ENCODE measurements around the gene XYLT1.

The XYLT1 gene

GRCh38 chr16:17244872-17245551 is 225.7 kb downstream of the XYLT1 start:
- Histone ChIP-seq H3K79me2 (ENCODE audit: control insufficient read depth, insufficient read depth, low read length, unreplicated experiment) (no peaks in the 10 kb centered on the region), H3K4me3 (ENCODE audit: low read depth, low read length) (no peak overlapping the region), H2AFZ (ENCODE audit: low read length, unreplicated experiment) (no peak overlapping the region), H3K27me3 (ENCODE audit: insufficient read depth, low read length) (no peaks in the 10 kb centered on the region), H3K27ac (ENCODE audit: low read depth, low read length) (no peak overlapping the region), H3K4me1 (ENCODE audit: control insufficient read depth, insufficient read depth, low read length, unreplicated experiment) (no peaks in the 10 kb centered on the region), H3K36me3 (ENCODE audit: insufficient read depth, low read length) (no peaks in the 10 kb centered on the region)

DNA sequence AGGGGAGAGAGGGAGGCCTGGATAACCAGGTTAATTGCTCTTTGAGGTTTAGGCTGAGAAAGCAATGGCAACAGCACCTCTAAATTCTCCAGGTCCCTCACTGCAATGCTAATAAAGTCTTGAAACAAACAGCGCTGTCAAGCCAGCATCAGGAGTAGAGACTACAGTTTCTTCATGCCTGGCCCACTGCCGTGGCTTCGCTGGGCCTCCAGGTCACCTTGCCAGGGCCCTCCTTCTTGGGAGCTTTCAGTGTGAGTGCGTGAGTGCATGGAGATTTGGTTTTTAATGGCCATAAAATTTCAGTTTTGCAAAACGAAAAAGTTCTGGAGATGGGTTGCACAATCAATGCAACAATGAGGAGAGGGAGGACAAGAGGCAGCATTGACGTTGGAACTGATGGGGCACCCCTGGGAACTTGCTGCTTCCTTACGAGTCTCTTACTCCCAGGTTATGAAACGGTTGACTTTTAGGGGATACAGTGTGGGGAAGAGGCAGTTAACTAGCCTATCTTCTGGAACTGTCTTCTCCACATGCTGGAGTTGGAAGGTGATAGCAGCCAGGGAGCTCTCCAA is 229.4 kb downstream of the XYLT1 start:
- no peaks in the 10 kb centered on the region for H3K27me3 ChIP-seq (ENCODE audit: insufficient read depth, low read length)
- no peaks in the 10 kb centered on the region for H3K79me2 ChIP-seq (ENCODE audit: control insufficient read depth, insufficient read depth, low read length, unreplicated experiment)
- H3K4me3 ChIP-seq (ENCODE audit: low read depth, low read length), result no peak overlapping the region
- H3K4me1 ChIP-seq (ENCODE audit: control insufficient read depth, insufficient read depth, low read length, unreplicated experiment), result peaks cover 7% of the 10 kb centered on the region
- no peak overlapping the region for H2AFZ ChIP-seq (ENCODE audit: low read length, unreplicated experiment)
- H3K27ac ChIP-seq (ENCODE audit: low read depth, low read length), result no peak overlapping the region
- H3K36me3 ChIP-seq (ENCODE audit: insufficient read depth, low read length), result no peaks in the 10 kb centered on the region

GRCh38 chr16:17238285-17239028 is 232.3 kb downstream of the XYLT1 start:
- no peak overlapping the region for H2AFZ ChIP-seq (ENCODE audit: low read length, unreplicated experiment)
- no peak overlapping the region for H3K27ac ChIP-seq (ENCODE audit: low read depth, low read length)
- no peaks in the 10 kb centered on the region for H3K79me2 ChIP-seq (ENCODE audit: control insufficient read depth, insufficient read depth, low read length, unreplicated experiment)
- H3K27me3 ChIP-seq (ENCODE audit: insufficient read depth, low read length), result no peaks in the 10 kb centered on the region
- no peak overlapping the region for H3K4me3 ChIP-seq (ENCODE audit: low read depth, low read length)
- H3K4me1 ChIP-seq (ENCODE audit: control insufficient read depth, insufficient read depth, low read length, unreplicated experiment), result peaks cover 7% of the 10 kb centered on the region
- no peaks in the 10 kb centered on the region for H3K36me3 ChIP-seq (ENCODE audit: insufficient read depth, low read length)

DNA sequence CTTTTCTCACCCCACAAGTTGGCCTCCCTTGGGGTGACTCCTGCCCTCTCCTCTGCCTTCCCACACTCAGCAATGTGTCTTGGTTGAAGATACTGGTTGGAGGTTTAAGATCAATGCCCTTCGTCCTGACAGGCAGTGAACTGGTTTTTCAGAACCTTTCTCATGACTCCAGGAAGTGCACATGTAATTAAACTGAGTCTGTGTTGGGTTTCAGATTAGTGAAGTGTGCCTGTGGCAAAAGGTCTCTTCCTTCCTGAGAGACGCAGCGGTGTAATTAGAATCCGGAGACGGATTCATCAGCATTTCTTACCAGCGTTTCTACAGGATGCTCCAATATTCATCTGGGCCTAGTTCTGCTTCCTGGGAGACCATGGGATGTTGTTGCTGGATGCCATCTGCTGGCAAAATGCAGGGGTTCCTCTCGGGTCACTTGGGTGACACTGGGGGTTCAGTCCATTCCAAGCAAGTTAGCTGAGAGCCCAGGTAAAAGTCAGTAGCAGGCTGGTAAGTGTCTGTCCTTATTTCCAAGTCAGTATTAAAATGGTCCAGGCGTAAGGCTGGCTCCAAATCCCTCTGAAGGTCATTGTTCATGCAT is 233.3 kb downstream of the XYLT1 start:
- H3K27ac ChIP-seq (ENCODE audit: low read depth, low read length), result no peak overlapping the region
- H3K36me3 ChIP-seq (ENCODE audit: insufficient read depth, low read length), result no peaks in the 10 kb centered on the region
- no peak overlapping the region for H2AFZ ChIP-seq (ENCODE audit: low read length, unreplicated experiment)
- no peaks in the 10 kb centered on the region for H3K79me2 ChIP-seq (ENCODE audit: control insufficient read depth, insufficient read depth, low read length, unreplicated experiment)
- H3K4me1 ChIP-seq (ENCODE audit: control insufficient read depth, insufficient read depth, low read length, unreplicated experiment), result peaks cover 7% of the 10 kb centered on the region
- H3K4me3 ChIP-seq (ENCODE audit: low read depth, low read length), result no peak overlapping the region
- no peaks in the 10 kb centered on the region for H3K27me3 ChIP-seq (ENCODE audit: insufficient read depth, low read length)

DNA sequence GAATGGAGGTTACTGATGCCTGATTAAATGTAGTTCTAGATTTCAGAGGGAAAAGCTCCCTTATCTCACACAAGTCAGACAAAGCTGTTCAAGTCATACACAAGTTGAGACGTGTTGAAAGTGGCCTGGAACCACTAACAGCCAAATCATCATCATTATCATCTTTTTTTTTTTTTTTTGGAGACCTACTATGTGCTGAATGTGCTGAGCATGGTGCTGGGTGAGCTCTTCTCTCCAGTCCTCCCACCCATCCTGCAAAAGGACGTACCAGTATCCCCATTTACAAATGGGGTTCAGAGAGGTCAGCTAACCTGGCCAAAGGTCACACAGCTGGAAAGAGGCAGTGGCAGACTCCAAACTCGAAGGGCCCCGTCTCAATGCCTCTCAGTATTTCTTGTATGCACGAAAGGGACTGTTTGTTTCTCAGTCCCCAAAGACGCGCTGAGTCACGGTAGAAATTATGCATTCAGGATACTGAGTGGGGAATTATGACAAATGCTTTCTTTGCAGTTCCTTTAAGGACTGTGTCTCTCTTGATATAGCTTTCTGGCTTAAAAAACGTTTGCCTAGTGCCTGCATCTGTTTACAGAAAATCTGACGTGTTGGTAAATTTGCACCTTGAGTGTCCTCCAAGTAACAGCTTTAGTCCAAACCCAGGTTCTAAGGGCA is 235.5 kb downstream of the XYLT1 start:
- Histone ChIP-seq H2AFZ (ENCODE audit: low read length, unreplicated experiment) (no peak overlapping the region), H3K4me1 (ENCODE audit: control insufficient read depth, insufficient read depth, low read length, unreplicated experiment) (peaks cover 7% of the 10 kb centered on the region), H3K27me3 (ENCODE audit: insufficient read depth, low read length) (no peaks in the 10 kb centered on the region), H3K36me3 (ENCODE audit: insufficient read depth, low read length) (no peaks in the 10 kb centered on the region), H3K27ac (ENCODE audit: low read depth, low read length) (no peak overlapping the region), H3K4me3 (ENCODE audit: low read depth, low read length) (no peak overlapping the region), H3K79me2 (ENCODE audit: control insufficient read depth, insufficient read depth, low read length, unreplicated experiment) (no peaks in the 10 kb centered on the region)

DNA sequence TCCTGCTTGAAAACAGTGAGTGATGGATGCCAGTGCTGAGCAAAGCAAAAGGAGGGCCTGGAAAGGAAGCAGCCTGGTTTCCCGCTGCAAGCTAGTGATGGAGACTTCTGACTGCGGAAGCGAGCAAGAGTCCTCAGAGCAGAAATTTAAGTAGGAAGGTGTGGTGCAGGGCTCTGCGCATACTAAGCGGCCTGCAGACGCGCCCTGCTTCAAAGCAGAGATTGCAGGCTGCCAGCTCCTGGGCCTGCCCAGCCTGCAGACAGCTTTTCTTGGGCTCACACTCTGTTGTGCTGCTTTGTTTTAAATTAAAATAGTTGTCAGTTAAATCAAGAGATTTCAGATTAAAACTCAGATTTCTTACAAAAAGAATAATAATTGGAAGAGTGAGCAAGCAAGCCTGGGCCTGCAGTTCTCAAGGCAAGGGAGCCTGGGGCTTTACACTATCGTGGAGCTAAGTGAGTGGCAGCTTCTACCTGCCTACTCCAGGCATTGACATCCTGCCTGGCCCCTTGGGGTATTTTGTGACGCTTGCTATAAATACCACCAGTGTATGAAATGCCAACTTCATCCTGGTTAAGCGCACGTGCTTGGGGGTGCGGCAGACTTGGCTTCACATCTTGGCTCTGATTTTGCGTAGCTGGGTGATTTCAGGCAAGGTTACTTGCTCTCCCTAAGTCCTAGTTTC is 237.3 kb downstream of the XYLT1 start:
- Histone ChIP-seq H2AFZ (ENCODE audit: low read length, unreplicated experiment) (no peak overlapping the region), H3K4me1 (ENCODE audit: control insufficient read depth, insufficient read depth, low read length, unreplicated experiment) (peaks cover 3% of the 10 kb centered on the region), H3K27ac (ENCODE audit: low read depth, low read length) (no peak overlapping the region), H3K27me3 (ENCODE audit: insufficient read depth, low read length) (no peaks in the 10 kb centered on the region), H3K36me3 (ENCODE audit: insufficient read depth, low read length) (no peaks in the 10 kb centered on the region), H3K79me2 (ENCODE audit: control insufficient read depth, insufficient read depth, low read length, unreplicated experiment) (no peaks in the 10 kb centered on the region), H3K4me3 (ENCODE audit: low read depth, low read length) (no peak overlapping the region)

- H3K36me3 ChIP-seq (ENCODE audit: insufficient read depth, low read length), result no peaks in the 10 kb centered on the region
- no peaks in the 10 kb centered on the region for H3K4me1 ChIP-seq (ENCODE audit: control insufficient read depth, insufficient read depth, low read length, unreplicated experiment)
- H3K79me2 ChIP-seq (ENCODE audit: control insufficient read depth, insufficient read depth, low read length, unreplicated experiment), result no peaks in the 10 kb centered on the region
- H2AFZ ChIP-seq (ENCODE audit: low read length, unreplicated experiment), result no peak overlapping the region
- no peak overlapping the region for H3K27ac ChIP-seq (ENCODE audit: low read depth, low read length)
- H3K4me3 ChIP-seq (ENCODE audit: low read depth, low read length), result no peak overlapping the region
- no peaks in the 10 kb centered on the region for H3K27me3 ChIP-seq (ENCODE audit: insufficient read depth, low read length)
Observed at GRCh38 chr16:17232487-17232886, 238.3 kb downstream of the XYLT1 start.

DNA sequence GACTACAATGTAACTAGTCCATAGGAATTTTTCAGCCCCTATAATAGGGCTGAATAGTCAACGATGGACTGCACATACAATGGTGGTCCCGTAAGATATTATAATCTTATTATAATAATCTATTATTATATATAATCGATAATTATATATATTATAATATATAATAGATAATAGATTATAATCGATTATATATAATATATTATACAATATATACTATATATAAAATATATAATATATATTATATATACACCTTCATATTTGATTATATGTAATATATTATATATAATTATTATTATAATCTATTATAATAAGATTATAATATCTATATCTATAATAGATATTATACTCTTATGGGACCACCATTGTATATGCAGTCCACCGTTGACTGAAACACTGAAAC is 238.8 kb downstream of the XYLT1 start:
- H3K27ac ChIP-seq (ENCODE audit: low read depth, low read length), result no peak overlapping the region
- no peaks in the 10 kb centered on the region for H3K79me2 ChIP-seq (ENCODE audit: control insufficient read depth, insufficient read depth, low read length, unreplicated experiment)
- H2AFZ ChIP-seq (ENCODE audit: low read length, unreplicated experiment), result no peak overlapping the region

DNA sequence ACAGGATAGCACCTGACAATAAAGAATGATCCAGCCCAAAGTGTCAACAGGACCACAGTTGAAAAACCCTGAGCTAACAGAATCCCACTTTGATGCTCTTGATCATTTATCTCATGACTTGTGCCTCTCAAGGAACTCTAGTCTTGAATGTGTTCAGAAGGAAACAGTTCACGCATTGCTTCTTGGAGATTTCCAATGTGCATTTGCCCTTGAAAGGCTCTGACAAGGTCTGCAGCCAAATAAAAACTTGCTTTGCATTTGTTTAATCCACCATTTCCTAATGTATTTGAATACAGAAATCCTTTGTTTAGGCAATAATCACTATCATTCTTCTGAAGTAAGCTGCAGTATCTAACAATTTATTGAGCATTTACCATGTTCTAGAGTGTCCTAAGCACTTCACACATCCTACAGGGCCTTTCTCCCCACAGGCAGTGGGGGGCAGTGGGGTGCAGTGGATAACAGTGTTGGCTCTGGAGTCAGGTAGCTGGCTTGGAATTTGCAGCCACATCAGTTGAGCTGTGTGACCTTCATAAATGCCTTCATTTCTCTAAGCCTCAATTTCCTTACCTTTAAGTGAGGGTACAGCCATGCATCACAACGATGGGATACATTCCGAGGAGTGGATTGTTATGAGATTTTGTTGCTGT is 239.7 kb downstream of the XYLT1 start:
- H2AFZ ChIP-seq (ENCODE audit: low read length, unreplicated experiment), result no peak overlapping the region
- H3K27me3 ChIP-seq (ENCODE audit: insufficient read depth, low read length), result no peaks in the 10 kb centered on the region
- peaks cover 2% of the 10 kb centered on the region for H3K4me1 ChIP-seq (ENCODE audit: control insufficient read depth, insufficient read depth, low read length, unreplicated experiment)
- H3K79me2 ChIP-seq (ENCODE audit: control insufficient read depth, insufficient read depth, low read length, unreplicated experiment), result no peaks in the 10 kb centered on the region
- H3K4me3 ChIP-seq (ENCODE audit: low read depth, low read length), result no peak overlapping the region
- no peaks in the 10 kb centered on the region for H3K36me3 ChIP-seq (ENCODE audit: insufficient read depth, low read length)
- H3K27ac ChIP-seq (ENCODE audit: low read depth, low read length), result no peak overlapping the region

More for the DNA sequence above, 238.8 kb downstream of the XYLT1 start:
- no peaks in the 10 kb centered on the region for H3K36me3 ChIP-seq (ENCODE audit: insufficient read depth, low read length)
- H3K4me1 ChIP-seq (ENCODE audit: control insufficient read depth, insufficient read depth, low read length, unreplicated experiment), result no peaks in the 10 kb centered on the region
- H3K27me3 ChIP-seq (ENCODE audit: insufficient read depth, low read length), result no peaks in the 10 kb centered on the region
- H3K4me3 ChIP-seq (ENCODE audit: low read depth, low read length), result no peak overlapping the region

- no peak overlapping the region for H3K27ac ChIP-seq (ENCODE audit: low read depth, low read length)
- H3K4me3 ChIP-seq (ENCODE audit: low read depth, low read length), result no peak overlapping the region
- no peak overlapping the region for H2AFZ ChIP-seq (ENCODE audit: low read length, unreplicated experiment)
- no peaks in the 10 kb centered on the region for H3K36me3 ChIP-seq (ENCODE audit: insufficient read depth, low read length)
- peaks cover 14% of the 10 kb centered on the region for H3K4me1 ChIP-seq (ENCODE audit: control insufficient read depth, insufficient read depth, low read length, unreplicated experiment)
- H3K27me3 ChIP-seq (ENCODE audit: insufficient read depth, low read length), result no peaks in the 10 kb centered on the region
- no peaks in the 10 kb centered on the region for H3K79me2 ChIP-seq (ENCODE audit: control insufficient read depth, insufficient read depth, low read length, unreplicated experiment)
Observed at GRCh38 chr16:17229766-17230165, 241.0 kb downstream of the XYLT1 start.

Data from ACC112 (cell line).